Activated T-helper 2 cell treated with anti-CD3 and anti-CD28 coated beads, Interferon-gamma antibody, Interleukin-2, Interleukin-4, amounts not matched to agents 10 μg/mL and 5 μg/mL and 100 μg/mL, durations not matched to agents 14 hours and 24 hours and 36 hours (primary cell): ENCODE results near the gene DISC1. TPM values are rescaled to one million over a fixed set of nuclear protein-coding genes. Genes with fewer than 3 reads are reported as not detected.

Experiments used
- DNase-seq: peaks from one replicate; pipeline ENCODE4 v3.0.0; 2021; ENCODE audit warnings: low spot score
- H3K27ac Mint-ChIP-seq: one replicate; pipeline ENCODE4 v1.8.0; 2021; ENCODE audit warnings: mixed read lengths
- H3K27me3 Mint-ChIP-seq: one replicate; pipeline ENCODE4 v1.8.0; 2021; ENCODE audit warnings: low read depth, mixed read lengths
- H3K36me3 Mint-ChIP-seq: one replicate; pipeline ENCODE4 v1.8.0; 2021; ENCODE audit warnings: low read depth, mixed read lengths
- H3K4me1 Mint-ChIP-seq: one replicate; pipeline ENCODE4 v1.8.0; 2021; ENCODE audit warnings: low read depth, mixed read lengths
- H3K4me3 Mint-ChIP-seq: one replicate; pipeline ENCODE4 v1.8.0; 2021; ENCODE audit warnings: low read depth, mild to moderate bottlenecking, moderate library complexity, mixed read lengths
- H3K9me3 Mint-ChIP-seq: one replicate; pipeline ENCODE4 v1.8.0; 2021; ENCODE audit warnings: mixed read lengths
- intact Hi-C: fragments of 100-400 bp; cut with micrococcal nuclease; formaldehyde crosslinking; loops from one replicate; pipeline ENCODE4 v1.15.1; 2023
- total RNA-seq: library from RNA; stranded (reverse); gene quantifications from 2 replicates; pipeline ENCODE4 v1.2.3, GENCODE V29; 2022

Gene DISC1
- total RNA-seq, 1 donor from 2014 or later = 1.5 TPM

- Mint-ChIP-seq H3K4me1 (peaks cover 40% of the 10 kb centered on the region), H3K4me3 (no peak overlapping the region), H3K36me3 (no peaks in the 10 kb centered on the region), H3K27me3 (peaks cover 9% of the 10 kb centered on the region), H3K27ac (no peak overlapping the region), H3K9me3 (no peaks in the 10 kb centered on the region)
- intact Hi-C loops = no loop called here
- no peak for DNase-seq
These were observed 293.3 kb downstream of the DISC1 start for GRCh38 chr1:231919886-231920285.

GRCh38 chr1:231921646-231922345 is 295.2 kb downstream of the DISC1 start:
- intact Hi-C loops = no loop called here
- no peaks in the 10 kb centered on the region for H3K36me3 Mint-ChIP-seq

GRCh38 chr1:231923491-231924041 is 297.0 kb downstream of the DISC1 start:
- Mint-ChIP-seq H3K4me1 (peaks cover 19% of the 10 kb centered on the region), H3K9me3 (no peaks in the 10 kb centered on the region), H3K4me3 (no peak overlapping the region), H3K36me3 (no peaks in the 10 kb centered on the region), H3K27me3 (peaks cover 13% of the 10 kb centered on the region), H3K27ac (no peak overlapping the region)
- no peak for DNase-seq
- intact Hi-C loops = no loop called here

More at GRCh38 chr1:231921646-231922345, 295.2 kb downstream of the DISC1 start:
- Mint-ChIP-seq H3K27ac (no peak overlapping the region), H3K4me3 (no peak overlapping the region), H3K27me3 (peaks cover 11% of the 10 kb centered on the region), H3K9me3 (no peaks in the 10 kb centered on the region), H3K4me1 (peaks cover 34% of the 10 kb centered on the region)
- DNase-seq = no peak

GRCh38 chr1:231924180-231924579 is 297.6 kb downstream of the DISC1 start:
- peaks cover 18% of the 10 kb centered on the region for H3K27me3 Mint-ChIP-seq
- H3K4me1 Mint-ChIP-seq = peaks cover 13% of the 10 kb centered on the region
- intact Hi-C loops = no loop called here
- no peaks in the 10 kb centered on the region for H3K36me3 Mint-ChIP-seq
- no peak overlapping the region for H3K27ac Mint-ChIP-seq
- DNase-seq = no peak
- no peak overlapping the region for H3K4me3 Mint-ChIP-seq
- no peaks in the 10 kb centered on the region for H3K9me3 Mint-ChIP-seq

- H3K27me3 Mint-ChIP-seq = peaks cover 19% of the 10 kb centered on the region
- H3K4me1 Mint-ChIP-seq = no peaks in the 10 kb centered on the region
- intact Hi-C loops = no loop called here
- H3K27ac Mint-ChIP-seq = no peak overlapping the region
- no peak for DNase-seq
- H3K36me3 Mint-ChIP-seq = no peaks in the 10 kb centered on the region
- H3K9me3 Mint-ChIP-seq = no peaks in the 10 kb centered on the region
- no peak overlapping the region for H3K4me3 Mint-ChIP-seq
These were observed 299.3 kb downstream of the DISC1 start for GRCh38 chr1:231925864-231926263.

- DNase-seq = no peak
- no peak overlapping the region for H3K27ac Mint-ChIP-seq
- peaks cover 19% of the 10 kb centered on the region for H3K27me3 Mint-ChIP-seq
- H3K4me3 Mint-ChIP-seq = no peak overlapping the region
- no peaks in the 10 kb centered on the region for H3K4me1 Mint-ChIP-seq
- H3K36me3 Mint-ChIP-seq = no peaks in the 10 kb centered on the region
- H3K9me3 Mint-ChIP-seq = no peaks in the 10 kb centered on the region
- intact Hi-C loops = no loop called here
These were observed 299.8 kb downstream of the DISC1 start for GRCh38 chr1:231926340-231926739.

GRCh38 chr1:231926933-231927332 is 300.3 kb downstream of the DISC1 start:
- H3K27ac Mint-ChIP-seq = no peak overlapping the region
- no peaks in the 10 kb centered on the region for H3K9me3 Mint-ChIP-seq
- H3K36me3 Mint-ChIP-seq = no peaks in the 10 kb centered on the region
- no peak overlapping the region for H3K4me3 Mint-ChIP-seq
- no peaks in the 10 kb centered on the region for H3K4me1 Mint-ChIP-seq
- no peak for DNase-seq
- H3K27me3 Mint-ChIP-seq = peaks cover 19% of the 10 kb centered on the region
- intact Hi-C loops = no loop called here

GRCh38 chr1:231927431-231927830 is 300.8 kb downstream of the DISC1 start:
- Mint-ChIP-seq H3K36me3 (no peaks in the 10 kb centered on the region), H3K9me3 (peaks cover 1% of the 10 kb centered on the region), H3K27ac (no peak overlapping the region), H3K27me3 (peaks cover 19% of the 10 kb centered on the region), H3K4me3 (no peak overlapping the region), H3K4me1 (no peaks in the 10 kb centered on the region)
- intact Hi-C loops = no loop called here
- DNase-seq = no peak

- Mint-ChIP-seq H3K36me3 (no peaks in the 10 kb centered on the region), H3K4me3 (no peak overlapping the region), H3K9me3 (peaks cover 5% of the 10 kb centered on the region), H3K27ac (no peak overlapping the region), H3K4me1 (no peaks in the 10 kb centered on the region), H3K27me3 (peaks cover 17% of the 10 kb centered on the region)
- intact Hi-C loops = no loop called here
- no peak for DNase-seq
These were observed 302.7 kb downstream of the DISC1 start for GRCh38 chr1:231929311-231929710.

- H3K4me1 Mint-ChIP-seq = no peaks in the 10 kb centered on the region
- peaks cover 5% of the 10 kb centered on the region for H3K9me3 Mint-ChIP-seq
- no peak overlapping the region for H3K27ac Mint-ChIP-seq
- intact Hi-C loops = loop anchor here (5.0 kb wide), 1 partner anchor 63 kb away; no protein-coding TSS in a partner anchor
- no peaks in the 10 kb centered on the region for H3K36me3 Mint-ChIP-seq
- H3K4me3 Mint-ChIP-seq = no peak overlapping the region
- peaks cover 14% of the 10 kb centered on the region for H3K27me3 Mint-ChIP-seq
- DNase-seq = no peak
These were observed 303.8 kb downstream of the DISC1 start for GRCh38 chr1:231930257-231930947.

- intact Hi-C loops = loop anchor here (5.0 kb wide), 1 partner anchor 64 kb away; no protein-coding TSS in a partner anchor
- peaks cover 5% of the 10 kb centered on the region for H3K9me3 Mint-ChIP-seq
- no peaks in the 10 kb centered on the region for H3K4me1 Mint-ChIP-seq
- no peak overlapping the region for H3K4me3 Mint-ChIP-seq
- H3K36me3 Mint-ChIP-seq = no peaks in the 10 kb centered on the region
- peaks cover 14% of the 10 kb centered on the region for H3K27me3 Mint-ChIP-seq
- H3K27ac Mint-ChIP-seq = no peak overlapping the region
- DNase-seq = no peak
These were observed 304.6 kb downstream of the DISC1 start for GRCh38 chr1:231931146-231931545.

GRCh38 chr1:231931846-231932454 is 305.4 kb downstream of the DISC1 start:
- H3K27ac Mint-ChIP-seq = no peak overlapping the region
- intact Hi-C loops = loop anchor here (5.0 kb wide), 1 partner anchor 65 kb away; no protein-coding TSS in a partner anchor
- no peaks in the 10 kb centered on the region for H3K36me3 Mint-ChIP-seq
- H3K4me1 Mint-ChIP-seq = no peaks in the 10 kb centered on the region
- H3K27me3 Mint-ChIP-seq = peaks cover 14% of the 10 kb centered on the region
- DNase-seq = no peak
- no peak overlapping the region for H3K4me3 Mint-ChIP-seq
- H3K9me3 Mint-ChIP-seq = peaks cover 5% of the 10 kb centered on the region
